Adrenal gland (tissue), 12 donors: Measurements from ENCODE around the gene LNPEP. TPM values are rescaled to one million over a fixed set of nuclear protein-coding genes. Genes with fewer than 3 reads are reported as not detected.

Experiments
- DNase-seq, 7 donors: peaks; one replicate each; pipeline ENCODE4 v3.0.0-alpha.2; 2019 to 2020
- H3K27ac ChIP-seq, 5 donors: fragments of 200-600 bp; sonication (generic) in 4 of 5; 1 replicate in 3 of 5; 2 replicates in 2 of 5; pipeline versions ENCODE4 v1.5.1 to v1.8.0; 2016 to 2020; ENCODE audit warnings: mild to moderate bottlenecking in 1 of 5
- H3K27me3 ChIP-seq: fragments of 200-600 bp; 2 replicates; pipeline ENCODE4 v1.8.0; 2021
- H3K36me3 ChIP-seq, 2 donors: fragments of 200-600 bp; replicated peaks in 1 of 2; 1 replicate in 1 of 2; 2 replicates in 1 of 2; pipeline versions ENCODE4 v1.5.1 to v1.8.0; 2018 to 2022
- H3K4me1 ChIP-seq, 2 donors: fragments of 200-600 bp; replicated peaks in 1 of 2; 1 replicate in 1 of 2; 2 replicates in 1 of 2; pipeline versions ENCODE4 v1.5.1 to v1.8.0; 2018 to 2021
- H3K4me3 ChIP-seq, 4 donors: fragments of 200-600 bp; sonication (generic) in 3 of 4; one replicate each; pipeline ENCODE4 v1.5.1; 2016 to 2018
- H3K9me3 ChIP-seq, 3 donors: fragments of 200-600 bp; sonication (generic) in 1 of 3; replicated peaks in 1 of 3; 1 replicate in 2 of 3; 2 replicates in 1 of 3; pipeline versions ENCODE4 v1.5.1 to v1.8.0; 2016 to 2021
- POLR2A ChIP-seq, 2 donors: fragments of 450-650 bp; IDR thresholded peaks; one replicate each; pipeline ENCODE4 v1.6.1; 2017; ENCODE audit warnings: antibody characterized with exemption in 2 of 2, mild to moderate bottlenecking in 2 of 2, moderate library complexity in 1 of 2
- WGBS, 4 donors: extraction: QIAGEN DNeasy Blood & Tissue Kit in 2 of 4; methylation state at CpG; one replicate each; pipeline versions ENCODE4 v1.1.5 to v1.1.7; 2013 to 2017; 5-methylcytosine and 5-hydroxymethylcytosine counted together
- intact Hi-C, 2 donors: fragments of 100-400 bp; cut with DNase I; formaldehyde crosslinking; loops; one replicate each; pipeline versions ENCODE4 v1.14.1 to v1.15.0; 2022 to 2023
- polyA plus RNA-seq, 3 donors: library from polyadenylated mRNA; stranded (reverse); fragments of 200-250 nt in 2 of 3; fragments of 350-450 nt in 1 of 3; fragmentation: Illumina TruSeq in 1 of 3; extraction: RNeasy Lipid Tissue Mini Kit (QIAGEN cat#74804) in 1 of 3; gene quantifications; one replicate each; pipeline ENCODE4 v1.2.3, GENCODE V29; 2013 to 2014
- total RNA-seq, 9 donors: library from RNA; depleted of rRNA in 4 of 9; stranded (reverse); fragments of >200 nt in 4 of 9; fragments of 120-200 nt in 1 of 9; fragmentation: NEBNext Ultra II Directional in 1 of 9; extraction: Animal tissue kit (Norgen Biotek cat#: 25700) in 1 of 9; gene quantifications; one replicate each; pipeline versions ENCODE4 v1.1.0 to v1.2.4, GENCODE V29; 2013 to 2023
- TF ChIP-seq, protein P1 (sequence below), 6 experiments: fragments of 450-650 bp in 4 of 6; fragments of 200-600 bp in 2 of 6; sonication (generic) in 1 of 6; IDR thresholded peaks; 1 replicate in 5 of 6; 2 replicates in 1 of 6; pipeline versions ENCODE4 v1.5.1 to v1.8.0; 2016 to 2021; ENCODE audit warnings: antibody characterized with exemption in 6 of 6, mild to moderate bottlenecking in 2 of 6, moderate library complexity in 1 of 6
- donor health status: healthy with polysubstance abuse.
- donor health status: Bipolar disorder and iron deficiency.
- donor health status: DM: yes; HTN: yes; CAD: no.
- donor health status: DM: no; HTN: no; CAD: no.
- donor health status: DM: no; HTN: no; CAD: no.
- donor health status: DM: yes; HTN: yes; CAD: no.

LNPEP gene
- total and polyA plus RNA-seq, 12 donors: 2.3 to 35.4 (median 20.8) TPM

DNA sequence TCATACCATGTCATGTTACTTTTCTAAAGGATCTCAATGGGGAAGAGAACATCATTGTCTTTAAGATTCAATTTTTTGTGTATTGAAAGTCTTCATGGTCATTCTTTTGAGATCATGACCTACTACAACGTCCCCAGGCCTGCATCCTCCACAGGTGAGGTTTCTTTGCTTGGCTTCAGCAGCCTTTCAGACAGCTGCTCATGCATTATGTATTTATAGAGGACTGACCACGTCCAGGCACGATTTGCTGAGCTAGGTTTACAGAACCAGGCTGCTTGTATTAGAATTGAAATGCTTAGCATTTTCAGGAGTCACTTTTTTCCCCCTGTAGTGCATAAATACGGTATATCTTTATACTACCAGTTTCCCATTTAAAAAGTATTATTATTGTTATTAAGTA, 136.1 kb downstream of the LNPEP start:
- WGBS, 4 donors: 74 to 80% (median 77%) methylated on average over 4 of the region's 4 CpGs
- Histone ChIP-seq H3K27me3 (no peaks in the 10 kb centered on the region), H3K27ac (no peak overlapping the region), H3K36me3 (no peaks in the 10 kb centered on the region), H3K4me3 (no peak overlapping the region), H3K4me1 (no peaks in the 10 kb centered on the region), H3K9me3 (no peaks in the 10 kb centered on the region)
- intact Hi-C loops: no loop called here
- DNase-seq: no peak
- no peak for TF ChIP-seq POLR2A (IDR thresholded peaks at IDR 0.05)
- TF ChIP-seq, protein P1, sequence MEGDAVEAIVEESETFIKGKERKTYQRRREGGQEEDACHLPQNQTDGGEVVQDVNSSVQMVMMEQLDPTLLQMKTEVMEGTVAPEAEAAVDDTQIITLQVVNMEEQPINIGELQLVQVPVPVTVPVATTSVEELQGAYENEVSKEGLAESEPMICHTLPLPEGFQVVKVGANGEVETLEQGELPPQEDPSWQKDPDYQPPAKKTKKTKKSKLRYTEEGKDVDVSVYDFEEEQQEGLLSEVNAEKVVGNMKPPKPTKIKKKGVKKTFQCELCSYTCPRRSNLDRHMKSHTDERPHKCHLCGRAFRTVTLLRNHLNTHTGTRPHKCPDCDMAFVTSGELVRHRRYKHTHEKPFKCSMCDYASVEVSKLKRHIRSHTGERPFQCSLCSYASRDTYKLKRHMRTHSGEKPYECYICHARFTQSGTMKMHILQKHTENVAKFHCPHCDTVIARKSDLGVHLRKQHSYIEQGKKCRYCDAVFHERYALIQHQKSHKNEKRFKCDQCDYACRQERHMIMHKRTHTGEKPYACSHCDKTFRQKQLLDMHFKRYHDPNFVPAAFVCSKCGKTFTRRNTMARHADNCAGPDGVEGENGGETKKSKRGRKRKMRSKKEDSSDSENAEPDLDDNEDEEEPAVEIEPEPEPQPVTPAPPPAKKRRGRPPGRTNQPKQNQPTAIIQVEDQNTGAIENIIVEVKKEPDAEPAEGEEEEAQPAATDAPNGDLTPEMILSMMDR (IDR thresholded peaks at IDR 0.05): no peak

DNA sequence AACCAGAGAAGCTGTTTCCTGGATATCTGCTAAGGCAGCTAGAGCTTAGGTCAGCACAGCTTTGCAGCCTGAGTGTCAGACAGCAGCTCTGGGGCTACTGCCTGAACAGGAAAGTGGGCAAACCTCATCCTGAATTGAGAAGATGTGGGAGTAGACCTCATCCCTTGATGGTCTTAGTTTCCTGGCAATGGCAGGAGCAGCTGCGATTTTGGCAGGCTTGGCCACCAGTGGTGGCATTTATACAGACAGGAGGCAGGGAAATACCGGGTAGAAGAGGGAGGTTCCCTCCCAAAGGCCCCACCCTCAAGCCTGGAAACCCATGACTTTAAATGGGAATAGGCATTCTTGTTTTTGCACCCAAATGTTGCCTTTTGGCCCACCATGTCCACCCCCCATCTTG, 136.8 kb downstream of the LNPEP start:
- no peaks in the 10 kb centered on the region for H3K9me3 ChIP-seq
- 67 to 81% (median 74%) methylated on average over 2 of the region's 2 CpGs for WGBS, 4 donors
- H3K36me3 ChIP-seq: no peaks in the 10 kb centered on the region
- H3K4me3 ChIP-seq: no peak overlapping the region
- TF ChIP-seq, protein P1 (IDR thresholded peaks at IDR 0.05): no peak
- TF ChIP-seq POLR2A (IDR thresholded peaks at IDR 0.05): no peak
- H3K27me3 ChIP-seq: no peaks in the 10 kb centered on the region
- H3K27ac ChIP-seq: no peak overlapping the region
- DNase-seq: no peak
- no peaks in the 10 kb centered on the region for H3K4me1 ChIP-seq
- intact Hi-C loops: no loop called here

- H3K4me3 ChIP-seq: no peak overlapping the region
- H3K36me3 ChIP-seq: no peaks in the 10 kb centered on the region
- H3K4me1 ChIP-seq: no peaks in the 10 kb centered on the region
- no peak for DNase-seq
- intact Hi-C loops: no loop called here
- no peak for TF ChIP-seq POLR2A (IDR thresholded peaks at IDR 0.05)
- TF ChIP-seq, protein P1 (IDR thresholded peaks at IDR 0.05): no peak
- no peak overlapping the region for H3K27ac ChIP-seq
- no peaks in the 10 kb centered on the region for H3K27me3 ChIP-seq
- WGBS, 4 donors: 86 to 91% (median 88%) methylated on average over 2 to 3 of the region's 3 CpGs
- no peaks in the 10 kb centered on the region for H3K9me3 ChIP-seq
These were observed 137.5 kb downstream of the LNPEP start for GRCh38 chr5:97073420-97073819.

DNA sequence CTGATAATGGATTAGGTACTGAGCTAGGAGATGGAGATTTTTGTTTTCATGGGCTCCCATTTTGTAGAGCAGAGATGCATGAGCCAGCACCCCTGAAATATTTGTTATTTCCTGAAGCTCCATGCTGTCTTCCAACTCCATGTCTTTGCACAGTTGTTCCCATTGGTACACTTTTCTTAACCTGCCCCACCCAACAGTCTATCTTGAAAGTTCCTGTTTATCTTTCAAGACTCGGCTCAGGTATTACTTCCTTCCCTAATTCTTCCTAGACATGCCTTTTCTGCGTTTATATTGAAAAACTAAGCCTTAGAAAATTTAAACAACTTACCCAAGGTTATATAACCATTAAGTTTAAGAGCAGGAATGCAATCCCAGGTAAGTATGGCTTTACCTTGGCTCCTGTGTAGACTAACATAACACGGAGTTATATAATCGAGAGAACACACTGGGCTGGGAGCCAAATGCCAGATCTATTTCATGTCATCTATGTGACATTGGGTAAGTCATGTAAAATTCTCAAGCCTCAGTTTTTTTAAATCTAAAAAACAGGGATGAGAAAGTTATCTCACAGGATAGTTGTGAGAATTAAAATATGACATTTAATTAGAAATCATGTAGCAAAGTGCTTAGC, 139.1 kb downstream of the LNPEP start:
- H3K9me3 ChIP-seq: no peaks in the 10 kb centered on the region
- no peak overlapping the region for H3K4me3 ChIP-seq
- no peaks in the 10 kb centered on the region for H3K4me1 ChIP-seq
- H3K36me3 ChIP-seq: no peaks in the 10 kb centered on the region
- intact Hi-C loops: no loop called here
- DNase-seq: no peak
- no peaks in the 10 kb centered on the region for H3K27me3 ChIP-seq
- TF ChIP-seq POLR2A (IDR thresholded peaks at IDR 0.05): no peak
- TF ChIP-seq, protein P1 (IDR thresholded peaks at IDR 0.05): no peak
- no peak overlapping the region for H3K27ac ChIP-seq
- WGBS, 4 donors: 62 to 63% (median 62%) methylated on average over 4 of the region's 4 CpGs
